SH-SY5Y (cell line): ENCODE results near the gene MAP1LC3A.

Experiments
- GATA2 ChIP-seq: IDR thresholded peaks from 2 replicates; pipeline ENCODE4 v1.6.1; 2011; ENCODE audit warnings: mild to moderate bottlenecking, low read depth, low read length
- GATA3 ChIP-seq: IDR thresholded peaks from 2 replicates; pipeline ENCODE4 v1.6.1; 2011; ENCODE audit warnings: low read depth, mild to moderate bottlenecking, low read length, moderate library complexity

GRCh38 chr20:34600892-34601653 is 42.6 kb downstream of the MAP1LC3A start:
- TF ChIP-seq GATA2 (no peak), GATA3 (no peak)
